Ammon's horn (tissue), 1 donor: ENCODE results near the gene ZNF334.

Experiments used
- DNase-seq: peaks from one replicate; pipeline ENCODE4 v3.0.0-alpha.2; 2016; ENCODE audit warnings: low spot score

ZNF334 gene

DNA sequence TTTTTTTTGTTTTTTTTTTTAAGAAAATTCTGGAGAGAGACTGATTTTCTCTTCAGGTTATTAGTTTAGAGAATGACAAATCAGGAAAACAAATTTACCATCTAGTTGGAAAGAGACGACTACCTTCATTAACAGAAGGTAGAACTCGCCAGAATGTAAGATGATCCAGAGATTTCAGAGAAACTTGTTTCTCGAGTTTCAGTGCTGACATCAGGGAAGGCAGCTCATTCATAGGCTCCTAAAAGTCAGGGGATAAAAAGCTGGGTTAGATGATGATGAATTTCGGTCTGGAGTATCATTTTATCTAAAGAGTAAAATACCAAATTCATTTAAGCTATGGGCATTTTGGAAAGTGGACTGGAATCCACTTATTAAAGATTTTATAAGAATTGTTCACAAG is 27.9 kb downstream of the ZNF334 start:
- DNase-seq = no peak

- no peak for DNase-seq
Measured at GRCh38 chr20:46484954-46485353, 28.4 kb downstream of the ZNF334 start.

- no peak for DNase-seq
Measured at GRCh38 chr20:46483879-46484278, 29.5 kb downstream of the ZNF334 start.

DNA sequence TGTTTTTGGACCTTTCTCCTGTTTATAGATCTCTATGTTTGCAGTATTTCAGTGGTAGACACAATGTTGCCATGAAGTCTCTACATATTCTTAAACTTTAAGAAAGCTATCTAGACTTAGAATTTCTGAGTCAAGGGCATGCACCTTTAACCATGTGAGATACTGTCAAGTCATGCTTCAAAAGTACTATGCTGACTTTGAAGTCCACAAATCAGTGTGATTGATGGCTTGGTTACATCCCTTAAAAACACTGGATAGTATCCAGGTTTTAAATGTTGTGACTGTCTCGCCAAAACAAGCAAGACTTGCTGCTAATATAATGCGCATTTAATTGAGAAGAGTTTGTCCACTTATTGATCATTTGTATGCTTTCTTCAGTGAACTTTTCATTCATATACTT is 30.5 kb downstream of the ZNF334 start:
- no peak for DNase-seq

DNA sequence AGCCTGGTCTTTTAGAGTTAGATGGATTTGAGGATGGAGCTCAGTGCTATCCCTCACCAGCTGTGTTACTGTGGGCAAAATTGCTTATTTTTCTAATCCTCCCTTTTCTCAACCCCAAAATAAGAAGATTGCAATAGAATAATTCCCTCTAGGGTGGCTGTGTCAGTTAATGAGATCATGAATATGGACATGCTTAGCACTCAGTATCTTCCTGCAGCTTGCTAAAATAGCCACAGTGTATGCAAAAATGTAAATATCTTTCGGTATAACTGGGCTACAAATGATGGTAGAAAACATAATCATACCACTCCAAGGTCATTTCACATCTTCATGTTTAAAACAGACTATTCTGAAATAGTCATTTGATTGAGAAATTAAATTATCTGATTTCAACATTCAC is 35.7 kb downstream of the ZNF334 start:
- DNase-seq = no peak

DNA sequence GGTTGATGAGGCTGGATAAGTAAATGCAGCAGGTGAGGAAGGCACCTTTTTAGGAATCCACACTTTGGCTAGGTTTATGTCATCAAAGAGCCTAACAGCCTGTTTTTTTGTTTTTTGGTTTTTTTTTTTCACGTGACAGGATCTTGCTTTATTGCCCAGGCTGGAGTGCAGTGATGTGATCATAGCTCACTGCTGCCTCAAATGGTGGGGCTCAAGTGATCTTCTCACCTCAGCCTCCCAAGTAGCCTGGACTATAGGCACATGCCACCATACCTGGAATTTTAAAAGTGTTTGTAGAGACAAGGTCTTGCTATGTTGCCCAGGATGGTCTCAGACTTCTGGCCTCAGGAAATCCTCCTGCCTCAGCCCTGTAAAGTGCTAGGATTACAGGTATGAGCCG is 36.1 kb downstream of the ZNF334 start:
- DNase-seq = no peak

GRCh38 chr20:46468508-46468907 is 44.9 kb downstream of the ZNF334 start:
- DNase-seq = no peak

DNA sequence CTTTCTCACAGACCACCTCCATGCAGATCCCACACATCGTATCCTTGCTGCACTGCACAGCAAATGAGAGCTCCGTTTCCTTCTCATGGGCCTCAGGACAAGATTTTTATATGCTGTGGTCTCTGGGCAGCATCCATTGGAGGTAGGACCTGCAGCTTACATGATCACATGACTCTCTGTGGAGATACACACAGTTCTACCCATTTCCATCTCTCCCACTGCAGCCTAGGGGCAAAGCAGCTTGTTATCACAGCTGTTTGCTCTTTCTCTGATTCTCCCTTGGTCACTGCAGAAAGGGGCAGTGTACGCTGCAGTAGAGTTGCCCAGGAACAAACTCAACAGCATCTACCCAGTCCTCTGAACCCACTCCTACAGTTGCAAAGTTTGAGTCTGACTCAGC is 48.9 kb downstream of the ZNF334 start:
- no peak for DNase-seq

GRCh38 chr20:46463852-46464251 is 49.5 kb downstream of the ZNF334 start:
- DNase-seq = no peak

- DNase-seq = no peak
Measured at GRCh38 chr20:46461808-46462207, 51.6 kb downstream of the ZNF334 start.

DNA sequence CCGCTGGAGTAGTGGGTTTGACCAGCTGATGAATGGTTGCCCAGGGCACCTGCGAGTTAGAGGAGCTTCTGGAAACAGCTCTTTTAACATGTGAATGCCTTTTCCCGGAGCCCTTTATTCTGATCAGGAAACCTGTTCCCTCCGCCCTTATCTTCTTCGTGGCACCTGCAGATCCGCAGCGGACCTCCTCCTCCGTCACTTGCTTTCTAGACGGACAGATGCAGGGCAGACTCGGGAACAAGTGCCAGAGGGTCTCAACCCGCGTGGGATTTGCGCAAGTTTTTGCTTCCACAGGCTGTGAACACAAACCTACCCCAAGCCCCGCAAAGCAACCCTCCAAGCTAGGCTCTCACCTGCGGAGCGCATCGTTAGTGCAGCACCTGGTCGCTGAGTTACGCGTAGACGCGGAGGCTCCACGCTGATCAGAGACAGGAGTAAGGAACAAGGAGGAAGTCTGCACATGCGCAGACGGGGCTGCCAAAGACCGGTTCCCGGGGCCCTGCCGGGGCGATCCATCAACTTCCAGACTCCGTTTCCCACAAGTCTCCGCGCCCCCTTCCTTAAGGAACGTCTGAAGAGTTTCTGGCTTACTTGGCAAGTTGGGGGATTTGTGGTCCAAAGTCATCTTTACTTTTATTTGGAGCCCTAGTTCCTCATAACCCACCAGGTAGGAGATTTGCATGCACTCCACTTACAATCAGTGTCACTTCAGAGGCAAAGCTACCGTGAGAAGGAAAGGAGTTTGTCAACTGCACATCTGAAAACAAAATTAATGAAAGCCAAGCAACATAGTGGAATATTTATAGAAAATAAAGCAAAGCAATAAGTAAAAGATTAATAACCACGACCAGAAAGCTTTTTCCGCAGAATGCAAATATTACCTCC is 54.3 kb downstream of the ZNF334 start:
- DNase-seq = peak; percentile 49

DNA sequence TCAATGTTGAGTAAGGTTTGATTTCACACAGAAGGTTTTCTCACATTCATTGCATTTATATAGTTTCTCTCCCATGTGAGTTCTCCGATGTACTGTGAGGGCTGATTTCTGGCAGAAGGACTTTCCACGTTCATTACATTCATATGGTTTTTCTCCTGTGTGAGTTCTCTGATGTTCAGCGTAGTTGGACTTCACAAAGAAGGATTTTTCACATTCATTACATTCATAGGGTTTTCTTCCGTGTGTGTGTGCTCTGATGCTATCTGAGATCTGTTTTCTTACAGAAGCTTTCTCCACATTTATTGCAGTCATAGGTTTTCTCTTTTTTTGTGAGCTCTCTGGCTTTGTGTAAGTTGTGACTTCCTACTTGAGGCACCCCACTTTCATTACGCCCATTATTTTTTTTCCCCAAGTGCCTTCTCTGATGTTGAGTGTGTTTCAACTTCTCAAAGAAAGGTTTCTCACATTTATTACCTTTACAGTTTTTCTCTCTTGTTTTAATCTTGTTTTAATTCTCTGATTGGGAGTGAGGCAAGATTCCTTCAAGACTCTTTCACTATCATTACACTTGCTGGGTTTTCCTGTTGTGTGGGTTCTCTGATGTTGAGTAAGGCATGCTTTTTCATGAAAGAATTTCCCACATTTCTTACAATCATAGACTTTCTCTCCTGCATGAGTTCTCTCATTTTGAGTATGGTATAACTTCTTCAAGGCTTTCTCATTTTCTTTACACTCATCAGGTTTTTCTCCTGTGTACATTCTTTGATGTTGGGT is 56.9 kb downstream of the ZNF334 start:
- DNase-seq = no peak

- DNase-seq = no peak
Measured at GRCh38 chr20:46455729-46456128, 57.6 kb downstream of the ZNF334 start.
